ENCODE data around the gene FMNL2.

The FMNL2 gene

DNA sequence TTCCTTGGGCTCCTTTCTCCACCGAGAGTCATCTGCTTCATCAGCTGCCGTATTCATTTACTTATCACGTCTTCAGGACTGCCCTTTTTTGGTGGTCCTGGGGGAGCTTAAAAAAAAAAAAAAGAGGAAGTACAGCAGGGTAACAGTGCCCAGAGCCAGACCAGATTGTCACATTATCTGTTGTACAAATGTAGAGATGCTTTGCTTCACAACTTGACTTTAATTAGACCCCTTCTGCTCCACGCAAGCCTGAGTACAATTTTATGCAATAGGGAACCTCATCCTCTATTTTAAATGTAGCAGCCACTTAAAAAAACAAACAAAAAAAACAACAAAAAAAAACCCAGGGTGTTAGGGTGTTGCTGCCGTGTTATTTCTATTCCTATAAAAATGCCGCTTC is 254.0 kb downstream of the FMNL2 start:
- Mint-ChIP-seq H3K9me3 (no peaks in the 10 kb centered on the region), H3K4me3 (no peak overlapping the region), H3K36me3 (no peaks in the 10 kb centered on the region), H3K27me3 (no peaks in the 10 kb centered on the region), H3K27ac (no peak overlapping the region), H3K4me1 (no peaks in the 10 kb centered on the region)
- CTCF ChIA-PET = interaction anchor here (0.6 kb wide), 1 partner anchor 485 kb away, joined by 3 read pairs; no protein-coding TSS in a partner anchor
- DNase-seq = no peak

DNA sequence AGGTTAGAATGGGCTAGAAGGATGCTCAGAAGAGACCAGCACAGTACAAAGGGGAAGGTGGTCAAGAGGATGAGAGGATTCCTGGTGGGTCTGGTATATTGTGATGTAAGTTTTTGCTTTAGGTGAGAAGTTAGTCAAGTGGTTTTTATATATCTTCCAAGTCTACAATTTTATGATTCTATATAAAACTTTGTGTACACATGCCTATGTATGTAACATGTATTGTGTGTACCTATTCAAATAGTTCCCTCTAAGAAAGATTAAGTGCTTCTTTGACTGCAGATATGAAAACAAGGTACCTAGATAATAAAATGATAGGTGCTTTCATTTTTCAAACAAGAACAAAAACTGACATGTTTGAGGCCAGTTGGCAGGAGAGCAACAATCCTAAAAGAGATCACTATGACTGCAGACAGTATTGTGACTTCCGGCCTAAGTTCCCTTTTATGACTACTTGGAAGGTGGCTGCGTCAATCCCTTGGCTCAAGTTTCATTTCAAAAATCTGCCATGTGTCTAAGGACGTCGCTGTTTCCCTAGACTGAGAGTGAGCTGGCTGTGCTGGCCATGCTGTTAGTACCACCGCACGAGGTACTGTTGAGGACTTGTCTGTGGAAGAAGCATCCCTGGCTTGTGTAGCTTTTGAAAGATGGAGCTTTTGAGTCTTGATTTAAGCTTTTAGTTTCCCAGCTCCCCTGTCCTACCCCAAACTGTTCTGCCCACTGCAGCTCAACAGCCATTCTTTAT is 259.2 kb downstream of the FMNL2 start:
- Mint-ChIP-seq H3K4me3 (no peak overlapping the region), H3K4me1 (peaks cover 4% of the 10 kb centered on the region), H3K9me3 (no peaks in the 10 kb centered on the region), H3K36me3 (no peaks in the 10 kb centered on the region), H3K27me3 (peaks cover 3% of the 10 kb centered on the region), H3K27ac (no peak overlapping the region)
- no peak for DNase-seq
- CTCF ChIA-PET = interaction anchor here (0.6 to 1.8 kb wide), 3 partner anchors 10 to 191 kb away, joined by 3 to 7 read pairs (median 3); no protein-coding TSS in a partner anchor

DNA sequence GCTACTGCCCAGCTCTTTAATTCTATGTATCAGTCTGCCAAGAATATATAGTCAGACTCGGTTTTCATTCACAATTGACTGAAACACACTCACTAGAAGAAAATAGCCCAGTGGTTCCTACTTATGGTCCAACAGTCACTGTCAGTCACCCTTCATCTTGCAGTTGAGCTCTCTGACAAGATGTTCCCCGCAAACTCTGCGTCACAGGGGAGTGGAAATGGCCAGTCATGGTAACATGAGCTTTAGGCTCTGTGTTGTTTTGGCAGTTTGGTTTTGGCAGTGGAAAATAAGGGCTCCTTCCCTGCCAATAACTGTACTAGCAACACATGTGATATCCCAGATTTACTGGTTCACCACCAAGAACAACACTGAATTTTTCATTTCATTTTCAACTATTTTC is 259.8 kb downstream of the FMNL2 start:
- no peaks in the 10 kb centered on the region for H3K36me3 Mint-ChIP-seq
- no peak overlapping the region for H3K4me3 Mint-ChIP-seq
- CTCF ChIA-PET = interaction anchor here (0.6 to 1.8 kb wide), 4 partner anchors 10 to 488 kb away, joined by 3 to 7 read pairs (median 3); no protein-coding TSS in a partner anchor
- DNase-seq = no peak
- H3K27me3 Mint-ChIP-seq = peaks cover 3% of the 10 kb centered on the region
- no peaks in the 10 kb centered on the region for H3K9me3 Mint-ChIP-seq
- peaks cover 4% of the 10 kb centered on the region for H3K4me1 Mint-ChIP-seq
- H3K27ac Mint-ChIP-seq = no peak overlapping the region

- H3K4me1 Mint-ChIP-seq = peaks cover 9% of the 10 kb centered on the region
- no peak overlapping the region for H3K4me3 Mint-ChIP-seq
- H3K27ac Mint-ChIP-seq = no peak overlapping the region
- CTCF ChIA-PET = interaction anchor here (1.0 kb wide), 1 partner anchor 35 kb away, joined by 7 read pairs; no protein-coding TSS in a partner anchor
- DNase-seq = no peak
- no peaks in the 10 kb centered on the region for H3K9me3 Mint-ChIP-seq
- H3K36me3 Mint-ChIP-seq = no peaks in the 10 kb centered on the region
- peaks cover 3% of the 10 kb centered on the region for H3K27me3 Mint-ChIP-seq
Observed at GRCh38 chr2:152598975-152599759, 264.2 kb downstream of the FMNL2 start.

GRCh38 chr2:152600051-152600657 is 265.2 kb downstream of the FMNL2 start:
- H3K4me3 Mint-ChIP-seq = no peak overlapping the region
- no peak overlapping the region for H3K27ac Mint-ChIP-seq
- CTCF ChIA-PET = no interaction called here
- H3K9me3 Mint-ChIP-seq = no peaks in the 10 kb centered on the region
- DNase-seq = no peak
- H3K4me1 Mint-ChIP-seq = peaks cover 5% of the 10 kb centered on the region
- no peaks in the 10 kb centered on the region for H3K36me3 Mint-ChIP-seq
- H3K27me3 Mint-ChIP-seq = peaks cover 2% of the 10 kb centered on the region

- no peak overlapping the region for H3K27ac Mint-ChIP-seq
- peaks cover 5% of the 10 kb centered on the region for H3K4me1 Mint-ChIP-seq
- H3K36me3 Mint-ChIP-seq = no peaks in the 10 kb centered on the region
- H3K4me3 Mint-ChIP-seq = no peak overlapping the region
- no peaks in the 10 kb centered on the region for H3K9me3 Mint-ChIP-seq
- no peak for DNase-seq
- CTCF ChIA-PET = no interaction called here
- H3K27me3 Mint-ChIP-seq = no peaks in the 10 kb centered on the region
Observed at GRCh38 chr2:152600697-152601096, 265.7 kb downstream of the FMNL2 start.

- CTCF ChIA-PET = no interaction called here
- H3K9me3 Mint-ChIP-seq = no peaks in the 10 kb centered on the region
- H3K27ac Mint-ChIP-seq = no peak overlapping the region
- H3K4me1 Mint-ChIP-seq = peaks cover 5% of the 10 kb centered on the region
- H3K4me3 Mint-ChIP-seq = no peak overlapping the region
- H3K27me3 Mint-ChIP-seq = no peaks in the 10 kb centered on the region
- no peak for DNase-seq
- no peaks in the 10 kb centered on the region for H3K36me3 Mint-ChIP-seq
Observed at GRCh38 chr2:152602750-152603149, 267.8 kb downstream of the FMNL2 start.

DNA sequence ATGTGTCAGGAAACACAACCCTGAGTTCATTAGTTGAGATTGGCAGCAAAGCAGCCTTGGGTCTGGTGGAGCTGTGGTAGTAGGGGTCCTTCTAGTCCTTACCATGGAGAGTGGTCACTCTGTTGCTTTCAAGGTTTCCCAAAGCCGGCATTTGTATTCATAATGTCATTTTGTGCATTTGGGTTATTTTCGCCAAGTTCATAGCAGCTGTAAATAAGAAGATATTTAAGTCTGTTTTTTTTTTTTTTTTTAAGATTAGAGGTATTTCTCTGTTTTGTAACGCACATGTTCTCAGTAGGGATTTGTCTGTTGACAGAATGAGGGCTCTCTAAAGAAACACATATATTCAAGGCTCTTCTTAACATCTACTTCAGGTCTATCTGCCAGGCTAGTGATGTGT is 268.2 kb downstream of the FMNL2 start:
- no peak for DNase-seq
- H3K36me3 Mint-ChIP-seq = no peaks in the 10 kb centered on the region
- no peak overlapping the region for H3K27ac Mint-ChIP-seq
- no peak overlapping the region for H3K4me3 Mint-ChIP-seq
- peaks cover 5% of the 10 kb centered on the region for H3K4me1 Mint-ChIP-seq
- CTCF ChIA-PET = no interaction called here
- H3K9me3 Mint-ChIP-seq = no peaks in the 10 kb centered on the region
- H3K27me3 Mint-ChIP-seq = no peaks in the 10 kb centered on the region

- no peaks in the 10 kb centered on the region for H3K36me3 Mint-ChIP-seq
- H3K4me3 Mint-ChIP-seq = no peak overlapping the region
- no peaks in the 10 kb centered on the region for H3K9me3 Mint-ChIP-seq
- no peak for DNase-seq
- H3K27me3 Mint-ChIP-seq = no peaks in the 10 kb centered on the region
- no peak overlapping the region for H3K27ac Mint-ChIP-seq
- peaks cover 5% of the 10 kb centered on the region for H3K4me1 Mint-ChIP-seq
- CTCF ChIA-PET = no interaction called here
Observed at GRCh38 chr2:152606081-152606480, 271.1 kb downstream of the FMNL2 start.

GRCh38 chr2:152606941-152607340 is 272.0 kb downstream of the FMNL2 start:
- H3K27me3 Mint-ChIP-seq = no peaks in the 10 kb centered on the region
- no peak overlapping the region for H3K27ac Mint-ChIP-seq
- no peak overlapping the region for H3K4me3 Mint-ChIP-seq
- DNase-seq = no peak
- H3K9me3 Mint-ChIP-seq = no peaks in the 10 kb centered on the region
- H3K36me3 Mint-ChIP-seq = no peaks in the 10 kb centered on the region
- H3K4me1 Mint-ChIP-seq = peaks cover 10% of the 10 kb centered on the region
- CTCF ChIA-PET = no interaction called here

DNA sequence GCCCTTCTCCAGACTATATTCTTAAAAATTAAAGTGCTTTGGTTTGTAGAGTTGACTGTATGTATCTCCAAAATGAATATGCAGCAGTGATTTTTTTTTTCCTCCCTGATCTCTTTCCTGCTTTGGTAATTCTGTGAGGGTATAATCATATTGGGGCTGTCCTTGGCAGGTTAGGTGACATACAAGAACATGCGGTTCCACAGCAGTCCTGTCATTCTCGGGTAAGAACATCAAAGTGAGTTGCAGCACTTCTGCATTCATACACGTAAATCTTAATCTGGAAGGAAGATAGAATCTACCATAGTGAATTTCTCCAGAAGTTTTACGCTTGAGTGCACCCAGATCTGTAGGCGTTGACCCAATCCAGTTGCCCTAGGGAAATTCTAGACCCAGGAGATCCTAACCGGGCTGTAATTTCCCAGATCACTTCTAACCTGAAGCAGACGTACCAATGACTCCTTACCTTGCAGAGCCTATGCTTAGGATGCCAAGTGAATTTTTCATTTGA is 272.9 kb downstream of the FMNL2 start:
- Mint-ChIP-seq H3K27ac (no peak overlapping the region), H3K4me1 (peaks cover 15% of the 10 kb centered on the region), H3K27me3 (no peaks in the 10 kb centered on the region), H3K9me3 (no peaks in the 10 kb centered on the region), H3K4me3 (no peak overlapping the region), H3K36me3 (no peaks in the 10 kb centered on the region)
- CTCF ChIA-PET = no interaction called here
- no peak for DNase-seq

DNA sequence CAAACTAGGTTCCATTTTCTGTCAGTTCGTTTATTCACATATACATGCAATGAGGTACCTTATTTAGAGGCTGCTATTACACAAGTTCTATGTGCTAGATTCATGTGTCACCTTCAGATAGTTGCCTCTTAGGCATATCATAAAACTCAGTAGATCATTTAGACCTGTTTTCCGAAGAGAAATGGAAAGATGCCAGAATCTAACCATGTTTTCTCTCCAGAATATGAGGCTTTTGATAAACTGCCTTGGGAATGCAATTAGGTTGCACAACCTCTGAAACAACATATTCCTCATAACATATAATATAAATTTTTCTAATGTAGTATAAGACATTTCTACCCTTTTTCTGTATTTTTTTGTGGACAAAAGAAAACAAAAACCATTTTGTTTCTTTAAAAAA is 274.2 kb downstream of the FMNL2 start:
- Mint-ChIP-seq H3K27me3 (no peaks in the 10 kb centered on the region), H3K9me3 (no peaks in the 10 kb centered on the region), H3K36me3 (no peaks in the 10 kb centered on the region), H3K4me1 (peaks cover 19% of the 10 kb centered on the region), H3K27ac (no peak overlapping the region), H3K4me3 (no peak overlapping the region)
- no peak for DNase-seq
- CTCF ChIA-PET = no interaction called here

GRCh38 chr2:152609699-152610098 is 274.7 kb downstream of the FMNL2 start:
- Mint-ChIP-seq H3K9me3 (no peaks in the 10 kb centered on the region), H3K4me3 (no peak overlapping the region), H3K27ac (no peak overlapping the region), H3K36me3 (no peaks in the 10 kb centered on the region), H3K27me3 (no peaks in the 10 kb centered on the region), H3K4me1 (peaks cover 19% of the 10 kb centered on the region)
- no peak for DNase-seq
- CTCF ChIA-PET = no interaction called here

DNA sequence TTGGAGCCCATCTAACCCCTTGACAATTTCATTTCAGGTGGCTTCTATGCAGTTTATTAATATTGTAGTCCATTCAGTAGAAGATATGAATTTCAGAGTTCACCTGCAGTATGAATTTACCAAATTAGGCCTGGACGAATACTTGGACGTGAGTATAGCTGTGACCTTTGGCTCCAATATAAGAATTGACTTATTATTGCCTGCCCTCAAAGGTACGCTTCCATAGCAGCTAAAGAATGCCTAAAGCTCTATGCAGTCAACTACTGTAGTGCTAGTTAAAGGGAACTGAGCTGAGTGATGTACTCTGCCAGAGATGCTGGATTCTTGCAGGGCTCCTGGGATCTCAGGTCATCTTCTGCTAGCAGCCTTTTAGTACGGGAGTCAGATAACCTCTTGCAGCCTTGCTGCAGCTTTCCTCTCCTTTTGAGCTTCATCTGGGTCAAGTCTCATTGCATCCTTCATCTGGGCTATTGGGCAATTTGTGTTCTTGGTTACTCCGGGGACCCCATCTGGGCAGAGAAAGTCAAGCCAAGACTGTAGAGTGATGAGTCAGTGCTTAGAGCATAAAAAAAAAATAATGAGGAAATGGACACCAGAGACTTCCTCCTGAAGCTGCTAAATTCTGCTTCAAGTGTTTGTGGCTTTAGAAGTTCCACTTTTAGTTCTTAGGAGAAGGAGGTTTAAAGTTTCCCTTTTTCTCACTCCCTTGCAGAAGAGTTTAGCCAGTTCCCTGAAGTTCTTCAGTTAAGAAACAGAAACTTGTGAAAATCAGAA is 276.7 kb downstream of the FMNL2 start:
- no peak overlapping the region for H3K27ac Mint-ChIP-seq
- H3K36me3 Mint-ChIP-seq = no peaks in the 10 kb centered on the region
- H3K4me1 Mint-ChIP-seq = peaks cover 19% of the 10 kb centered on the region
- no peaks in the 10 kb centered on the region for H3K9me3 Mint-ChIP-seq
- H3K27me3 Mint-ChIP-seq = no peaks in the 10 kb centered on the region
- no peak for DNase-seq
- CTCF ChIA-PET = interaction anchor here (1.2 kb wide), 1 partner anchor 26 kb away, joined by 3 read pairs; no protein-coding TSS in a partner anchor
- no peak overlapping the region for H3K4me3 Mint-ChIP-seq

Measured in activated naive CD4-positive, alpha-beta T cell treated with anti-CD3 and anti-CD28 coated beads, Interleukin-2, amount 10 ng/mL, durations not matched to agents 7 days and 5 days (primary cell).